HepG2 (cell line): ENCODE data around the gene PLEKHD1. TPM values are rescaled to one million over a fixed set of nuclear protein-coding genes. Genes with fewer than 3 reads are reported as not detected.

Experiments used
- ATAC-seq: fragments of 200-7000 bp; cut with Tn5 transposase; 3 replicates; pipeline ENCODE4 v1.9.1; 2020; ENCODE audit warnings: mild to moderate bottlenecking, moderate library complexity
- BruUV-seq: library from RNA; stranded (reverse); fragments of 400-500 nt; replicated peaks from 2 replicates; lab custom pipeline; 2021; lab: Mats Ljungman, UMichigan
- CTCF ChIA-PET: fragments of 300-600 bp; formaldehyde crosslinking; extraction: SDS; loops from one replicate; lab custom pipeline; 2021; ENCODE audit warnings: low total read pairs, inconsistent platforms, low intra/inter-chr PET ratio; lab: Yijun Ruan, JAX
- POLR2A ChIA-PET: fragments of 350-600 bp; sonication (Branson Sonifier 250); formaldehyde crosslinking; loops from one replicate; lab custom pipeline; 2020; ENCODE audit warnings: antibody characterized with exemption, inconsistent platforms; lab: Yijun Ruan, JAX
- DNase-seq: peaks from one replicate; pipeline ENCODE4 v3.0.0-alpha.2; 2015; ENCODE audit warnings: low spot score
- FAIRE-seq: peaks from 3 replicates; lab custom pipeline; 2011; peaks lifted over from hg19 to GRCh38; lab: Jason Lieb, UNC
- H2AFZ ChIP-seq: one replicate; pipeline ENCODE4 v1.6.1; 2011; ENCODE audit warnings: low read length, inconsistent platforms
- H3K27ac ChIP-seq: fragments of 300-600 bp; 3 replicates; pipeline ENCODE4 v1.8.0; 2011; ENCODE audit warnings: mixed run types, mild to moderate bottlenecking, mixed read lengths, low read length, inconsistent platforms; ENCODE audit not compliant: insufficient read depth; ENCODE audit errors: extremely low read length
- H3K27me3 ChIP-seq, 2 experiments: fragments of 200-600 bp in 1 of 2; 2 replicates in 1 of 2; 3 replicates in 1 of 2; pipeline versions ENCODE4 v1.6.0 to v1.8.0; 2011; ENCODE audit warnings: low read length in 2 of 2, mild to moderate bottlenecking in 2 of 2, moderate library complexity in 2 of 2, inconsistent platforms in 1 of 2; ENCODE audit not compliant: insufficient read depth in 2 of 2, control insufficient read depth in 1 of 2
- H3K36me3 ChIP-seq, 2 experiments: fragments of 200-600 bp in 1 of 2; replicated peaks in 1 of 2; 2 replicates in 1 of 2; 3 replicates in 1 of 2; pipeline versions ENCODE4 v1.5.1 to v1.8.0; 2011; ENCODE audit warnings: low read length in 2 of 2, inconsistent platforms in 1 of 2; ENCODE audit not compliant: insufficient read depth in 2 of 2, control insufficient read depth in 1 of 2
- H3K4me1 ChIP-seq: 2 replicates; pipeline ENCODE4 v1.5.1; 2012; ENCODE audit warnings: low read length, inconsistent platforms; ENCODE audit not compliant: insufficient read depth
- H3K4me2 ChIP-seq: 2 replicates; pipeline ENCODE4 v1.6.0; 2011; ENCODE audit warnings: low read depth, low read length, inconsistent platforms
- H3K4me3 ChIP-seq, 3 experiments: fragments of 200-600 bp in 1 of 3; sonication (generic), shearing (Covaris generic) in 1 of 3; replicated peaks in 1 of 3; 2 replicates each; pipeline ENCODE4 v1.5.1; 2011 to 2016; ENCODE audit warnings: low read length in 3 of 3, inconsistent platforms in 2 of 3, low read depth in 2 of 3, mild to moderate bottlenecking in 2 of 3, control low read depth in 1 of 3, mixed read lengths in 1 of 3; ENCODE audit not compliant: insufficient read depth in 1 of 3
- H3K79me2 ChIP-seq: one replicate; pipeline ENCODE4 v1.6.1; 2011; ENCODE audit warnings: low read length, inconsistent platforms; ENCODE audit not compliant: insufficient read depth
- H3K9ac ChIP-seq: 2 replicates; pipeline ENCODE4 v1.6.0; 2011; ENCODE audit warnings: mild to moderate bottlenecking, low read depth, low read length, inconsistent platforms; ENCODE audit not compliant: insufficient read depth
- H3K9me3 ChIP-seq: 2 replicates; pipeline ENCODE4 v1.5.1; 2012; ENCODE audit warnings: mild to moderate bottlenecking, low read length
- H4K20me1 ChIP-seq: 2 replicates; pipeline ENCODE4 v1.6.0; 2011; ENCODE audit warnings: inconsistent platforms, mild to moderate bottlenecking, low read length, moderate library complexity; ENCODE audit not compliant: insufficient read depth
- CEBPB ChIP-seq: IDR thresholded peaks from 2 replicates; pipeline ENCODE4 v1.6.1; 2011; ENCODE audit warnings: low read depth, low read length, improper control_type of control experiment, borderline replicate concordance
- CEBPG ChIP-seq: IDR thresholded peaks from 2 replicates; pipeline ENCODE4 v1.6.1; 2016
- GFI1 ChIP-seq: sonication (generic); formaldehyde crosslinking; IDR thresholded peaks from 2 replicates; pipeline ENCODE4 v1.5.0; 2020; ENCODE audit warnings: missing genetic modification reagents, mild to moderate bottlenecking, borderline replicate concordance
- HNF4A ChIP-seq: sonication (generic); formaldehyde crosslinking; IDR thresholded peaks from 2 replicates; pipeline ENCODE4 v1.4.0; 2020; ENCODE audit warnings: missing genetic modification reagents
- NR2C2 ChIP-seq: sonication (generic); formaldehyde crosslinking; IDR thresholded peaks from 2 replicates; pipeline ENCODE4 v1.4.0; 2020; ENCODE audit warnings: missing genetic modification reagents, mild to moderate bottlenecking, moderate library complexity, borderline replicate concordance
- ZNF431 ChIP-seq: sonication (generic); formaldehyde crosslinking; IDR thresholded peaks from 2 replicates; pipeline ENCODE4 v1.9.0; 2022; ENCODE audit warnings: missing genetic modification reagents, low read depth, mild to moderate bottlenecking, borderline replicate concordance
- WGBS: methylation state at CpG from one replicate; pipeline ENCODE4 v1.1.6; 2017; ENCODE audit warnings: low lambda C conversion rate; 5-methylcytosine and 5-hydroxymethylcytosine counted together
- in situ Hi-C: cut with HindIII; loops from 2 replicates; pipeline ENCODE4 v1.10.0; 2017; ENCODE audit warnings: low pct_unique_long_range_greater_than_20kb; ENCODE audit not compliant: extremely low pct_ligation_motif_present
- intact Hi-C: fragments of 100-400 bp; cut with micrococcal nuclease; formaldehyde crosslinking; loops from one replicate; pipeline ENCODE4 v1.10.0; 2022; ENCODE audit not compliant: unreplicated experiment
- polyA plus RNA-seq, 8 experiments: library from polyadenylated mRNA; depleted of rRNA in 3 of 8; stranded (reverse) in 7 of 8; unstranded in 1 of 8; fragments of >200 nt; fragmentation: Illumina TruSeq in 4 of 8; extraction: Trizol in 4 of 8; gene quantifications; 2 replicates each; pipeline versions ENCODE4 v1.2.1 to v1.2.3, GENCODE V29; 2011 to 2016; ENCODE audit warnings: low read depth in 4 of 8, missing spikeins in 1 of 8, mixed read lengths in 1 of 8; ENCODE audit not compliant: insufficient read depth in 1 of 8
- total RNA-seq, 5 experiments: library from RNA; depleted of rRNA; stranded (reverse); fragments of >200 nt; fragmentation: Illumina TruSeq; extraction: Trizol; gene quantifications; 2 replicates each; pipeline ENCODE4 v1.2.3, GENCODE V29; 2016; ENCODE audit warnings: low read depth in 1 of 5
- TF ChIP-seq, protein P1 (sequence below): sonication (generic); formaldehyde crosslinking; conservative IDR thresholded peaks from 2 replicates; pipeline ENCODE4 v1.4.0; 2020; ENCODE audit warnings: missing genetic modification reagents
- TF ChIP-seq, protein P2 (sequence below): IDR thresholded peaks from 2 replicates; pipeline ENCODE4 v1.6.1; 2012; ENCODE audit warnings: inconsistent platforms

Gene PLEKHD1
- total and polyA plus RNA-seq, 2 of the 13 experiments (the other 11 are each of a cell fraction or from before 2014, with no cell fraction given): 0.01 TPM; not detected in 1

DNA sequence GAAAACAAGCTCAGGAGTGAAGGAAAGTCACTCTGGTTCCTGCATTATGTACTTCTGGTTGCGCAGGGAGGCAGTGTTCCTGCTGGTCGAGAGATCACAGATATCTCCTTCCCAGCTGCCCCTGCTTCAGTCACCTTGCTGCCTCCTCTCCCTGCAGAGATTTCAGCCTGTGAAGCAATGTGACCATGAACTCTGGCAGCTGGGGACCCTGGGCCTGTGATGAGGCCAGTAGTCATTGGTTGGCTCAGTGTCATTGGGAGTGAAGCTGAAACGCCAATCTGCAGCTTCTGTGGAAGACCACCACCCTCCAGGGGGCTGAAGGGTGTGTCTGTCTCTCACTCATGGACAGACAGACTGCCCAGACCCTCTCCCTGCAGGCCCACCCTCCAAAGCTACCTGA, 45.0 kb downstream of the PLEKHD1 start:
- ChIA-PET POLR2A (no interaction called here), CTCF (no interaction called here)
- WGBS: 33% methylated on average over 1 of the region's 3 CpGs
- in situ Hi-C loops (no loop called here), intact Hi-C loops (no loop called here)
- no TSS peak for BruUV-seq
- H3K79me2 ChIP-seq: no peaks in the 10 kb centered on the region
- peak; percentile 63 for ATAC-seq
- DNase-seq: no peak
- TF ChIP-seq, protein P1, sequence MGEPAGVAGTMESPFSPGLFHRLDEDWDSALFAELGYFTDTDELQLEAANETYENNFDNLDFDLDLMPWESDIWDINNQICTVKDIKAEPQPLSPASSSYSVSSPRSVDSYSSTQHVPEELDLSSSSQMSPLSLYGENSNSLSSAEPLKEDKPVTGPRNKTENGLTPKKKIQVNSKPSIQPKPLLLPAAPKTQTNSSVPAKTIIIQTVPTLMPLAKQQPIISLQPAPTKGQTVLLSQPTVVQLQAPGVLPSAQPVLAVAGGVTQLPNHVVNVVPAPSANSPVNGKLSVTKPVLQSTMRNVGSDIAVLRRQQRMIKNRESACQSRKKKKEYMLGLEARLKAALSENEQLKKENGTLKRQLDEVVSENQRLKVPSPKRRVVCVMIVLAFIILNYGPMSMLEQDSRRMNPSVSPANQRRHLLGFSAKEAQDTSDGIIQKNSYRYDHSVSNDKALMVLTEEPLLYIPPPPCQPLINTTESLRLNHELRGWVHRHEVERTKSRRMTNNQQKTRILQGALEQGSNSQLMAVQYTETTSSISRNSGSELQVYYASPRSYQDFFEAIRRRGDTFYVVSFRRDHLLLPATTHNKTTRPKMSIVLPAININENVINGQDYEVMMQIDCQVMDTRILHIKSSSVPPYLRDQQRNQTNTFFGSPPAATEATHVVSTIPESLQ (CRISPR knock-in tag): no peak
- TF ChIP-seq ZNF431 (no peak), GFI1 (CRISPR knock-in tag) (peak; percentile 29; the same call in 1 of the 2 replicates), CEBPB (peak; percentile 83), NR2C2 (CRISPR knock-in tag) (peak; percentile 76), CEBPG (CRISPR knock-in tag) (0 out of 2 replicates have a peak, but pooled peaks have one; percentile 9), HNF4A (CRISPR knock-in tag) (peak; percentile 19; the same call in 1 of the 2 replicates)
- TF ChIP-seq, protein P2, sequence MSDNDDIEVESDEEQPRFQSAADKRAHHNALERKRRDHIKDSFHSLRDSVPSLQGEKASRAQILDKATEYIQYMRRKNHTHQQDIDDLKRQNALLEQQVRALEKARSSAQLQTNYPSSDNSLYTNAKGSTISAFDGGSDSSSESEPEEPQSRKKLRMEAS: no peak
- H3K9ac ChIP-seq: no peak overlapping the region
- no peak overlapping the region for H3K4me2 ChIP-seq
- H2AFZ ChIP-seq: no peak overlapping the region
- H3K4me3 ChIP-seq: no peak overlapping the region
- H4K20me1 ChIP-seq: no peaks in the 10 kb centered on the region; the same call in 1 of the 2 replicates
- peaks cover 5 to 19% of the 10 kb centered on the region in 2 experiments; a peak in 2 of 5 replicates for H3K27me3 ChIP-seq
- H3K4me1 ChIP-seq: no peaks in the 10 kb centered on the region
- no peaks in the 10 kb centered on the region for H3K36me3 ChIP-seq
- no peak for FAIRE-seq
- no peak overlapping the region for H3K27ac ChIP-seq
- no peaks in the 10 kb centered on the region for H3K9me3 ChIP-seq
